ENCODE data around the gene CDK2AP2.

GRCh38 chr11:67541198-67541597 is 33.2 kb upstream of the CDK2AP2 start:
- TF ChIP-seq CTCF (conservative IDR thresholded peaks at IDR 0.05; ENCODE audit: low read length) (peak; percentile 29), EZH2phosphoT487 (IDR thresholded peaks at IDR 0.05; ENCODE audit: borderline replicate concordance) (no peak)

Data from Loucy (cell line).